NCI-H1436 treated with DMSO at 0.1 percent for 48 hours (cell line): ENCODE measurements around the gene PKDREJ.

ENCODE experiments used
- DNase-seq: peaks from one replicate; lab custom pipeline; 2025; lab: John Stamatoyannopoulos, UW

Gene PKDREJ

DNA sequence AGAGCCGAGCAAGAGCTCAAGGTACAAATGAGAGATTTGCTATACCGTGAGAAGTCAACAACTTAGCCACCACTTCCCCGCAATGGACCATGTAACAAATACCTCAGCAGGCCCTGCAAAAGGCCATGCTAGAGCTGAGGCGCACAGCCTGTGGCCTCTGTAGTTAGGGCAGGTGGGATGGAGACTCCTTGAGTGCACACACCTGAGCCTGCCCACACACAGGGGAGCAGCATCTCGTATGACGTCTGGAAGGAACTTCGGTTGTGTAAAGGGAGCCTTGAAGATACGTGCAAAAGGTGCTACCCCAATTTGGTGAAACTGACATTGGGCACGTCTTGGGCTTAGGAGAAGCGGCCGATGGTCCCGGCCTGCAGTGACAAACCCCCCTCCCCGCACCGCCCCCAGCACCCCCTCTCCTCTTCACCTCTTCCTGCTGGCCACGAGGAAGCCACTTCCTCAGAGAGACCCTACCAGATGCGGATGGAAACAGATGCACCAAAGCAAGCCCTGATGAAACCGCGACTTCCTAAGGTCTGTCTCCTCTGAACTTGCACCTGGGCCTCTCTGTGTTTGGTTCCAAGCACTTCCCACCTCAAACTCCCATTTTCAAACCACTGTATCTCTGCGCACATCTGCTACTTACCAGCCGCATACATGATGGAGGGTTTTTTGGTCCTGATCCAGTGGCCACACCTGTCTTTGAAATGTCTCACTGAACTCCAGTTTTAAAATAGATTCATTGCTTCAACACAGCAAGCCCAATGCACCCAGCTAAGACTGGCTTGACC is 23.7 kb downstream of the PKDREJ start:
- no peak for DNase-seq

DNA sequence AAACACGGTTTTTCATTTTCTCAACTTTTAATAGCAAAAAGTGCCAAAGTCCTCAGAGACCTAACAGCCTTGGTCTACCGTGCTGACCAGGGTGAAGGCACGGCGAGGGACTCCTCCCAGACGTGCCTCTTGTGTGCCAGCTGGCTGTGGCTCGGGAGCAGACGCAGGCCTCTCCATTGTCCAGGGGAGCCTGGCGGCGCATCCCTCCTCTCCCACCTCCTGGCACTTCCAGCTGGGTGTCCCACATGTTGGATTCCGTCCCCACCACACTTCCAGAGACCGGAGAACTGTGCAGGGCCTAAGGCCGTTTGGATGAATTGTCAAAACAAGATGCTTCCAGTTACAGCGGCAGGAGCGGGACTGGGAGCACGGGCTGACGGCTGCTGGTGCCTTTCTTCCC is 24.6 kb downstream of the PKDREJ start:
- no peak for DNase-seq

DNA sequence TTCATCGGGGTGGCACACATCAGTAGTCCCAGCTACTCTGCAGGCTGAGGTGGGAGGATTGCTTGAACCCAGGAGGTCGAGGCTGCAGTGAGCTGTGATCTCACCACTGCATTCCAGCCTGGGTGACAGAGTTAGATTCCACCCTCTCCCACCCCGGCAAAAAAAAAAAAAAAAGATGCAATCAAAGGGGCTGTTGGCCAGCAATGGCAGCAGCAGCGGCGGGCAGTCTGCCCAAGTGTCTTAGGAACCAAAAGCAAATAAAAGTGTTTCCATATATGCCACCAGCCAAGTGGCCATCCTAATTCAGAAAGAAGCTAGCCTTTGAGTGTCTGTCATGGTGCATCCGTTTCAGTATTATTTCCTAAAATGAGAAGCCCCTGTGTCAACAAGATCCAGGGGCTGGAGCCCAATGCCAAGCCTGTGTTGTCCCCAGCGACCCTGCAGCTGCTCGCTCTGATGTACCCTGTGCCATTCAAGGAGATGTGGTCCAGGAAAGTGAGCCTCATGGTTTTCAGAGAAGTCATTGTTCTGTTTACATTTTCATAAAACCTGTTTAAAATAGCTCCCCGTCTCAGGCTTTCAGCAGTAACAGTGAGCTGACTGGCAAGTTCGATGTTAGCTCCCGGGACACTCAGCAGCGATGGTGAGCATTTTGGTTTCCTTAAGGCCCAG is 25.6 kb downstream of the PKDREJ start:
- DNase-seq = no peak

DNA sequence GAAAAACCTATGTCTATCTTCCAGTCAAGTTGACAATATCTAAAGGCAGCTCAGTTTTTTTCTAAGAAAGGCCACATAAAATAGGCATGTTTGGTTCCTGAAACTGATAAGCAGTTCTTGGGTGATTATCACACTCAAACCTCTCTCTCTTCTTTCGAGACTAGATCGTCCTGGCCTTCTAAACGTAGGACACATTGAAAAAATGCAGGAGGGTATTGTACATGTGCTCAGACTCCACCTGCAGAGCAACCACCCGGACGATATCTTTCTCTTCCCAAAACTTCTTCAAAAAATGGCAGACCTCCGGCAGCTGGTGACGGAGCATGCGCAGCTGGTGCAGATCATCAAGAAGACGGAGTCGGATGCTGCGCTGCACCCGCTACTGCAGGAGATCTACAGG is 28.2 kb downstream of the PKDREJ start:
- DNase-seq = no peak

DNA sequence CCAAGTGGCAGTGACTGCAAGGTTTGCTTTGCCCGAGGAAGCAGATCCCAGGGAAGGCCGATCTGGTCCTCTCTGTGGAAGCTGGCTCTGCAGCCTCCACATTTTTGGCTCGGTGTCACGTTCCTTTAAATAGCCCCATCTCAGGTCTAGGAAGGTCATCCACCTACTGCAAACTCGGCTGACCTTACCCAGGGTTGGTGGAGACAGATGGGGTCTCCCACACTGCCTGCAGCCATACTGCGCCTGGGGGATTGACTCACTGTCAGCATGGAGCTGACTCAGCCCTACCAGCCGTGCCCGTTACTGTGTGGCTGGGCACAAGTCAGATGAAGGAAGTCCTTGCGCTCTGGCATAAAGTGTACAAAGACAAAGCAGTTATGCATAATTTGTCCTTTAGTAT is 29.9 kb downstream of the PKDREJ start:
- no peak for DNase-seq

DNA sequence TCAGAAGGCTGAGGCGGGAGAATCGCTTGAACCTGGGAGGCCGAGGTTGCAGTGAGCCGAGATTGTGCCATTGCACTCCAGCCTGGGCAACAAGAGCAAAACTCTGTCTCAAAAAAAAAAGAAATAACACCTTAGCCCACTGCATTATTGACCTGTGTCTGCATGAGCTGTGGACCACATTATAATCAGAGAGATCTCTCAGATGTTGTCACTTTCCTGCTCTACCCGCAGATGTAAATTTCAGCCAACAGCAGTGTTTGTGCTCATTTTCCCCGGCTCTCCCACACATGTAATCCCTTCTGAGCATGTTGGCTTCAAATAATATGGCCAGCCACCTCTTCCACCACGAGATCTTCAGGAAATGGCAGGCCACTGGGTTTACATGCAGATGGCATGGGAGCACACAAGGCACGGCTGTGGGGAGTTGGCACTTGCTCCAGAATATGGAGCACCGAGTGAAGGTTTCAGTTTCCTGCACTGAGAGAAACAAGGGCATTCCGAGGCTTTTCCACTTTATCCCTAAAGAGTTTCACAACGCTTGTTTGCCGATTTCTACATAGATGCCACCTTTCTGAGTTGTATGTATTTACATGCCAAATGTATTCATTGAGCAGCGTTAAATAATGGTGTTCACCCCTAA is 32.8 kb downstream of the PKDREJ start:
- no peak for DNase-seq

DNA sequence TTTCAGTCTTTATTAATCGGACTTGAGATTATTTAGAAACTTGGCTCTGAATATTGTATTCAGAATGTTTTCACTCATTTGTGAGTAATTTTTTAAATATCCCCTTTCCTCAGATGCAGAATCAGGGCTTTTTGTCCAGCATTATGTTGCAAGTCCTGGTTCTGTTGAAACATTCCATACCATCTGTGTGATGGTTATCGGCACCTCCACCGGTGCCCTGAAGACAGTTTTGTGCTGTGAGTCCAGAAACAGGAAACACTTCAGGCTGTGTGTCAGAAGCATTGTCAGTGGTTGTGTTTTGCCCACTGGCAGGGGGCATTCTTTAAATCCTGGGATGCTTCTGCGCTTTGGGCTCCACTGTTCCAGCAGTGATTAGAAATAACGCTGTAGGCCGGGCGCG is 33.4 kb downstream of the PKDREJ start:
- no peak for DNase-seq

DNA sequence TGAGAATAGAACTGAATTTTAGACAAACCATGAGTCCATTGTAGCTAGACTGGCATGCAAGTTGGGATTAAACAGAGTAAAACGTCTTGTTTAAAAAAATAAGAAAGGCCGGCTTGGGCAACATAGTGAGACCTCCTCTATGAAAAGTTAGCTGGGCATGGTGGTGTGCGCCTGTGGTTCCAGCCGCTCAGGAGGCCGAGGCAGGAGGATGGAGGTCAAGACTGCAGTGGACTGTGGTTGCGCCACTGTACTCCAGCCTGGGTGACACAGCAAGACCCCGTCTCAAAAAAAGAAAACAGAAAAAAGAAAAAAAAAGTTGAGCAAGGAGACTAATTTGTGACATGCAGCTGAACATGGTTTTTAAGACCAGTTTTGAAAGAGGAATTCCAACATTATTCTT is 36.6 kb downstream of the PKDREJ start:
- DNase-seq = no peak

DNA sequence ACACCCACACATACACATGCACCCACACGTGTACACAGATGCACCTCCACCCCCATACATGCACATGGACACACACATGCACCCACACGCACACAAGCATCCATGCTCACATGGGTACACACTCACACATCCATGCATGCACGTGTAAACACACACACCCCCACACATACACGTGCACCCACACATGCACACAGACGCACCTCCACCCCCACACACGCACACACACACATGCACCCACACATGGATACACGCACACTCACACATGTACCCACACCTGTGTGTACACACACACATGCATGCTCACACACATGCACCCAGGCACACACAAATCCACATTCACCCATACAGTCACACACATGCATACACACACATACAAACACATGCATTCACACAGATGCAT is 37.5 kb downstream of the PKDREJ start:
- no peak for DNase-seq

DNA sequence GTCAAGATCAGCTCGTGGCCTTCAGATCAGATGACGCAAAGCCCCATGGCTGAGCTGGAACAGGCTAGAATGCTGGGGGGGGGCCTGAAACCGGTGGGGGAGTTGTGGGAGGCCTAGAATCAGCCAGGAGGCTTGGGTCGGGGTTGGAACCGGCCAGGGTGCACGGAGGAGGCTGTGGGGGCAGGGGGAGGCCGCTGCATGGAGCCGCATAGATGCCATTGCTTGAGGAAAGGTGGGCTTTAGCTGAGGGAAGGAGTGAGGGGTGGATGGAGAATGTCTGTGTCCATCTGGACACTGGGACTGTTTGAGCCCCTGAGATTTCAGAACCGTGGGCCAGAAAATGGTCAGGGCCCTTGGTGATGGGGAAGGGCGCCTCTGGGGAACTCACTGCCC is 38.2 kb downstream of the PKDREJ start:
- DNase-seq = no peak

DNA sequence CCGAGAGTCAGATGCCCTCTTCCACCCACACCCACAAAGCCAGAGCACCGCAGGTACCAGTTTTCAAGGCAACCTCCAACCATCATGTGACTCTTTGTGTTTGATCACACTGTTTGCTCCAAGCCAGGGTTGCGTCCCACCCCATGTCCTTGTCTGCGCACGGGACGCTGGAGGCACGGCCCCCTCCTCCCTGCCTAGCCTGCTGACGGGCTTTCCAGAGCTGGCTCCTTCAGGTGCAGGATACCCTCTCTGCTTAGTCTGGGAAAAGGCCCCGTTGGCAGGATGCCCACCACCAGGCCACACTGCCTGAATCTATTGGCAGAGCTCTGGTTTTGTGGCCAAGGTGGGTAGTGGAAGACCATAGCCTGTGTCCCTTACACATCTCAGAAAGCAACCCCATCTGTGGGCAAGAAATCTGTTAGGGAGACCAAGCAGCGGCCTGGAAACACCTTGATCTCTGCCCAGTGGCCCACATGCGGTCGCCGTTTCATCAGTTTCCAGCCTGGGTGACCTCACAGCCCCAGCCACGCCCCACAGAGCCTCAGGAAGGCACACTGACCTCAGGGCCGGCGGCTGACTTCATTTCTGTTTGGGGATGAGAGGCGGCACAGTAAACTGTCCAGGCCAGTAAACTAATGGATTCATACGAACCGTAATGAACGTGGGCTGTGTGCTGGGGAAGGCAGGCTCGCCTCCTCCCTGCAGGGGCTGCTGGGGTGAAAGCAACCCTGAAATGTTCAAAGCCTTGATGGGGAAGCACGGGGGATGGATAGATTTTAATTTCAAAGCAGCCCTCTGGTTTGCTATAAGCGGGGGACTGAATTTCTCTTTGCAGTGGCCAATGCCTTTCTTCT is 38.9 kb downstream of the PKDREJ start:
- DNase-seq = no peak

DNA sequence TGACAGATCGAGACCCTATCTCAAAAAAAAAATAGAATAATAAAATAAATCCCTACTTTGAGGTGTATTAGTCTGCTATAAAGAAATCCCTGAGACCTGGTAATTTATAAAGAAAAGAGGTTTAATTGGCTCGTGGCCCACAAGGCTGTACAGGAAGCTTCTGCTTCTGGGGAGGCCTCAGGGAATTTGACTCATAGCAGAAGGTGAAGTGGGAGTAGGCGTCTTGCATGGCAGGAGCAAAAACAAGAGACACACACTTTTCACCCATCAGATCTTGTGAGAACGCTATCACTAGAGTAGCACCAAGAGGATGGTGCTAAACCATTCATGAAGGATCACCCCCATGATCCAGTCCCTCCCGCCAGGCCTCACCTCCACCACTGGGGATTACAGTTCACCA is 42.2 kb downstream of the PKDREJ start:
- no peak for DNase-seq

DNA sequence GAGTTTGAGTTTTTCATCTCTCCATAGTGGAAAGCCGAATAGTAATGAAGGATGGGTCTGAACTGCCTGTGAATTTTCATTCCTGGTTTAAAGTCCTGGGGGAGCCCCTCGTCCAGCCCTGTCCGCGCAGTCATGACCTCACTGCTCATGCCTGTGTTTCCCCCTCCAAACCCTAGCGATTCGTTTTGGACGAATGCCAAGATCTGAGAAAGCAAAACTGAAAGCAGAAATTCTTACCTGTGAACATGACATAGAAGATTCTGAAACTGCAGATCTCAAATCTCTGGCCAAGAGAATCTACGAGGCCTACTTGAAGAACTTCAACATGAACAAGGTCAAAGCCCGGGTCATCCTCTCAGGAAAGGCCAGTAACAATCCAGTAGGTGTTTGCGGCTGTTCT is 43.5 kb downstream of the PKDREJ start:
- no peak for DNase-seq

DNA sequence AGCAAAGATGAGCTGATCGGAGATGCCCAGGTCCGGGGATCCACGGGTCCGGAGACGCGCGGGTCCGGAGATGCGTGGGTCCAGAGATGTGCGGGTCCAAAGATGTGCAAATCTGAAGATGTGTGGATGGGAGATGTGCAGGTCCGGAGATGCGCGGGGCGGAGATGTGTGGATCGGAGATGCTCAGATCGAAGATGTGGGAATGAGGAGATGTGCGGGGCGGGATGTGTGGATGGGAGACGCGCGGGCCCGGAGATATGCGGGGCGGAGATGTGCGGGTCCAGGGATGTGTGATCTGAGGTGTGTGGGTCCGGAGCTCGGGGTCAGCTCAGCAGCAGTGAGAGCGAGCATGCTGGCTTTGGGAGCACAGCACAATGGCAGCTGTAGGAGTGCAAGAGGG is 48.5 kb downstream of the PKDREJ start:
- no peak for DNase-seq

DNA sequence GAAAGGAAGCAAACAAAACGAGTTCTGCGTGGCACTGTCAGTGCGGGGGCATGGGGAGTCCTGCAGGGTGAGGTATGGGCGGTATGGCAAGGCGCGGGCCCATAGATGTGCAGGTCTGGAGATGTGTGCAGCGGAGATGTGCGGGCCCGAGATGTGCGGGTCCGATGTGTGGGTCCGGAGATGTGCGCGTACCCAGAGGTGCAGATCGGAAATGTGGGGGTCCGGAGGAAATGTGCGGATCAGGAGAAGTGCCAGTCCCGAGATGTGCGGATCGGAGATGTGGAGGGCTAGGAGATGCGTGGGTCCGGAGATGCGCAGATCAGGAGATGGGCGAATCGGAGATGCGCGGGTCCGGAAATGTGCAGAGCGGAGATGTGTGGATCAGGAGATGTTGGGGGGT is 49.0 kb downstream of the PKDREJ start:
- no peak for DNase-seq

DNA sequence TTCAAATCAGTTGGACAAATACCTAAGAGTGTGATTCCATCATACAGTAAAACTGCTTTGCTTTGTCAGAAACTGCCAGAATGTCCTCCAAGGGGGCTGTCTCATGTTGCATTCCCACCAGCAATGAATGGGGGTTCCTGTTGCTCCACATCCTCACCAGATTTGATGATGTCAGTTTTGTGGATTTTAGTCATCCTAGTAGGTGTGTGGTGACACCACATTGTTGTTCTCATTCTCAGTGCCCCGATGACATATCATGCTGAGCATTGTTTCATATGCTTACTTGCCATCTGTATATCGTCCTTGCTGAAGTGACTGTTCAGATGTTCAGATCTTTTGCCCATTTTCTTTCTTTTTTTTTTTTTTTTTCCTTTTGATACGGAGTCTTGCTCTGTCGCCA is 50.1 kb downstream of the PKDREJ start:
- no peak for DNase-seq

DNA sequence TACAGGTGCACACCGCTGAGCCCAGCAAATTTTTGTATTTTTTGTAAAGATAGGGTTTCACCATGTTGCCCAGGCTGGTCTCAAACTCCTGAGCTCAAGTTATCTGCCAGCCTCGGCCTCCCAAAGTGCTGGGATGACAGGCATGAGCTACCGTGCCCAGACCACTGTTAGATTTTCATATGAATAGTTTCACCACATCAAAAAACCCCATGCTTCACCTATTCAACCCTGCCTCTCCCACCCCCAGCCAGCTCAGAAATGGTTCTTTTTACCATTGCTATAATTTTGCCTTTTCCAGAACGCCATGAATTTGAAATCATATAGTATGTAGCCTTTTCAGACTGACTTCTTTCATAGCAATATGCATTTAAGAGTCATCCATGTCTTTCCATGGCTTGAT is 50.9 kb downstream of the PKDREJ start:
- no peak for DNase-seq

DNA sequence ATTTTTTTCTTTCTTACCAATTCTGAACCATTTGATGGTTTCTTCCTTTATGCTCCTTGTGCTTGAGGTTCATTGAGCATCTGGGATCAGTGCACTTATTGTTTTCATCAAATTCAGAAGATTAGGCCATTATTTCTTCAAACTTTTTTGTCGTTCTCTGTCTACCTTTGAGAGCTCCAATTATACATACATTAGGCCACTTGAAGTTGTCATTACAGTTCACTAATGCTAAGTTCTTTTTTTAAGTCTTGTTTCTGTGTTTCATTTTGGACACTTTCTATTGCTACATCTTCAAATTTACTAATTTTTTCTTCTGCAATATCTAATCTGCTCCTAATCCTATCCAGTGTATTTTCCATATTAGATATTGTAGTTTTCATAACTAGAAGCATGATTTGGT is 53.9 kb downstream of the PKDREJ start:
- DNase-seq = no peak
